ENCODE results near the gene FAM107B. TPM values are rescaled to one million over a fixed set of nuclear protein-coding genes. Genes with fewer than 3 reads are reported as not detected.

Gene FAM107B
- total RNA-seq, 1 experiment from 2014 or later = 41.6 TPM

GRCh38 chr10:14770927-14771326, 3.8 kb downstream of the FAM107B start:
- Histone ChIP-seq H3K27ac (ENCODE audit: low read depth, low read length) (no peak overlapping the region), H3K27me3 (ENCODE audit: insufficient read depth, low read length) (no peaks in the 10 kb centered on the region), H3K9me3 (ENCODE audit: control insufficient read depth in 1 of 2, insufficient read depth in 1 of 2, low read depth in 1 of 2, low read length in 2 of 2) (no peaks in the 10 kb centered on the region), H4K20me1 (ENCODE audit: insufficient read depth) (no peaks in the 10 kb centered on the region), H3K79me2 (ENCODE audit: insufficient read depth, low read length) (no peaks in the 10 kb centered on the region), H2AFZ (ENCODE audit: low read depth, low read length, poor library complexity, severe bottlenecking) (no peak overlapping the region), H3K9me2 (ENCODE audit: insufficient read depth) (no peaks in the 10 kb centered on the region), H3K4me3 (replicated peaks in 1 of 2; ENCODE audit: low read depth in 1 of 2, low read length in 2 of 2) (no peak overlapping the region), H3K4me1 (ENCODE audit: control insufficient read depth in 1 of 2, insufficient read depth in 2 of 2, low read length in 2 of 2) (no peaks in the 10 kb centered on the region), H3K4me2 (ENCODE audit: low read length) (no peak overlapping the region), H3K9ac (ENCODE audit: low read length) (no peak overlapping the region), H3K36me3 (ENCODE audit: control insufficient read depth in 1 of 2, insufficient read depth in 2 of 2, low read length in 2 of 2) (no peaks in the 10 kb centered on the region)
- no peak for TF ChIP-seq SIN3A (IDR thresholded peaks at IDR 0.05; ENCODE audit: low read depth)
- TF ChIP-seq CTCF (IDR thresholded peaks at IDR 0.05 in 2 of 3, conservative IDR thresholded peaks at IDR 0.05 in 1 of 3; ENCODE audit: borderline replicate concordance in 1 of 3, insufficient read depth in 1 of 3, low read depth in 2 of 3, low read length in 2 of 3) = no peak
- TF ChIP-seq YY1 (IDR thresholded peaks at IDR 0.05; ENCODE audit: extremely low read depth, insufficient replicate concordance, low read depth, low read length) = no peak
- TF ChIP-seq REST (IDR thresholded peaks at IDR 0.05; ENCODE audit: low read depth) = no peak
- no peak for TF ChIP-seq SP1 (IDR thresholded peaks at IDR 0.05; ENCODE audit: low read depth)
- TF ChIP-seq POLR2A (IDR thresholded peaks at IDR 0.05; ENCODE audit: borderline replicate concordance, extremely low read depth, insufficient read depth, insufficient read length) = no peak
- TF ChIP-seq POLR2AphosphoS5 (IDR thresholded peaks at IDR 0.05; ENCODE audit: low read depth, low read length) = no peak
- no peak for TF ChIP-seq ZFX (IDR thresholded peaks at IDR 0.05)
- TF ChIP-seq EGR1 (IDR thresholded peaks at IDR 0.05; ENCODE audit: low read depth) = no peak
- TF ChIP-seq EZH2phosphoT487 (IDR thresholded peaks at IDR 0.05; ENCODE audit: borderline replicate concordance) = no peak
- no peak for TF ChIP-seq SRF (IDR thresholded peaks at IDR 0.05; ENCODE audit: low read depth)
- TF ChIP-seq ELF1 (IDR thresholded peaks at IDR 0.05; ENCODE audit: borderline replicate concordance, low read depth) = no peak
- no peak for TF ChIP-seq ZNF274 (IDR thresholded peaks at IDR 0.05; ENCODE audit: low read depth, low read length)
- no peak for TF ChIP-seq EZH2 (IDR thresholded peaks at IDR 0.05)
- ATAC-seq = no peak
- RAD21 ChIA-PET (ENCODE audit: low non-redundant PET in 1 of 2, low total read pairs in 2 of 2, uncharacterized antibody in 2 of 2, unreplicated experiment in 2 of 2) = no interaction called here
- intact Hi-C loops (cut with micrococcal nuclease) = no loop called here
- no TSS peak for BruUV-seq (replicated peaks)
- CTCF ChIA-PET = no interaction called here
- DNase-seq (ENCODE audit: low read depth, low spot score) = no peak
- POLR2A ChIA-PET = no interaction called here
